NCI-H69 (cell line): ENCODE measurements around the gene P3H2.
A peak's percentile ranks its signal among the peaks of the same experiment; 100 is the strongest.
"Not testable (repeated sequence)": the region's sequence is repeated elsewhere in the genome, so short reads cannot be mapped to it uniquely, and the experiment has no call there.

Experiments
- DNase-seq: peaks from one replicate; lab custom pipeline; 2025; lab: John Stamatoyannopoulos, UW

P3H2 gene

GRCh38 chr3:190120269-190121060 lies at the start of gene P3H2:
Gene P3H2 (minus strand): TSS chr3:190120897. CDS start chr3:190120731, 166 bp downstream.
- peak; percentile 86 for DNase-seq

DNA sequence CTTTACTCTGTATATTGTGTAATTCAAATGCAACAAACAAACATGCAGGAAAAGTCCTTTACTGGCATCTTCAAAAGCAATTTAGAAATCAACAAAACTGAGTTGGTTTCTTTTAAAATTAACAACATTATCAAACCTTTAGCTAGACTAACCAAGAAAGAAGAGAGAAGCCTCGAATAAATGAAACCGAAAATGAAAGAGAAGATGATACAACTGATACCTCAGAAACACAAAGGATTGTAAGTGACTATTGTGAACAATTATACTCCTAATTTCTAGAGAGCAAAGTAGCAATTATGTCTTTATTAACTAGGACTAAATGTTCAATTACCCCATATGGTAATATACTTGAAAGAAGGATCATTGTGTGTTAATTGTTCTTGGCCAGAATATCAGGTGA lies 49.2 kb upstream of the P3H2 start:
- DNase-seq: no peak

DNA sequence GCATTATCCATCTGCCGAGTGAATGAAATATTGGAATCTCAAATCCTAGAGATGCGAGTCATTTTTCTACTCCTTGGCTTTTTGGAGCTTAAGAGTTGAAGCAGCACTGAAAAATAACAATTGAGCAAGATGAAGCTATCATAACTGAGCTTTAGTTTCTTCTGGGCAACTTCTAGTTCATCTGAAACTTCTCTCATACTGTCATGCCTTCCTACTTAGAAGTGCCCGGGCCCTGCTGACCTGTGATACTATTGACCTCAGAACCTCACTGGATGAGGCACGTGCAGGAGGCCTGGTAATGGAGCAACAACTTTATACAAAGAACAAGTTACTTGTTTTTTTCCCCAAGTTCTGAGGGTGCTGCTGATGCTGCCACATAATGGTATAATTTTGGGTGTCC lies 48.5 kb upstream of the P3H2 start:
- DNase-seq: no peak

- DNase-seq: no peak
These were observed 47.4 kb upstream of the P3H2 start for GRCh38 chr3:190167936-190168680.

DNA sequence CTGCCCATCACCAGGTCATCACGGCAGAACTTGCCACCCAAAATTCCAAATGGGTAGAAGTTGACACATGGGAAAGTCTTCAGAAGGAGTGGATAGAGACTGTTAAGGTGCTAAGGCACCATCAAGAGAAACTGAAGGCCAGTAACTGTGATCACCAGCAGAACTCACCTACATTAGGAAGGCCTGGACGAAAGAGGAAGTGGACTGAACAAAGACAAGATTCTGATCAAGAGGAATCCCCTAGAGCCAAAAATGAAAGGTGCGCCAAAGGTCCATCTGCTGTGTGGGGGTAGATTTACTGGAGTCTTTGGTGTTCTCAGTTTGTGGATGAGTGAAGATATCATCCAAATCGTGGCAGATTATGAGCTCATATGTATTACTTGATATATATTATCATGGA lies 46.3 kb upstream of the P3H2 start:
- no peak for DNase-seq

DNA sequence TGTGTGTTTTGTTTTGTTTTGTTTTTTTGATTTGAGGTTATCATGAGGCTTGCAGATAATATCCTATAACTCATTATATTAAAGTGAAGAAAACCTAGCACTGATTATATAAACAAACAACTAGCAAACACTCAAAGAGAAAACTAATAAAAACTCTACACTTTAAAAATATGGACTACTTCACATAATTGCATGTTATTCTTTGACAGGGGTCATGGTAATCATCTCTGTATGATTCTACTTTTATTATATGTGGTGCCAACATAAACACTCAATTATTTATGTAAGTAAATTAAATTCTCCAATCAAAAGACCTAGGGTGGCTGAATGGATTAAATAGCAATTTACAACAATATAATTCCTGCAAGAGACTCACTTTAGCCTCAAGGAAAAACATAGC lies 44.6 kb upstream of the P3H2 start:
- DNase-seq: peak; percentile 27

- DNase-seq: not testable (repeated sequence)
These were observed 41.3 kb upstream of the P3H2 start for GRCh38 chr3:190162013-190162412.

GRCh38 chr3:190159902-190160435 lies 39.3 kb upstream of the P3H2 start:
- DNase-seq: no peak

DNA sequence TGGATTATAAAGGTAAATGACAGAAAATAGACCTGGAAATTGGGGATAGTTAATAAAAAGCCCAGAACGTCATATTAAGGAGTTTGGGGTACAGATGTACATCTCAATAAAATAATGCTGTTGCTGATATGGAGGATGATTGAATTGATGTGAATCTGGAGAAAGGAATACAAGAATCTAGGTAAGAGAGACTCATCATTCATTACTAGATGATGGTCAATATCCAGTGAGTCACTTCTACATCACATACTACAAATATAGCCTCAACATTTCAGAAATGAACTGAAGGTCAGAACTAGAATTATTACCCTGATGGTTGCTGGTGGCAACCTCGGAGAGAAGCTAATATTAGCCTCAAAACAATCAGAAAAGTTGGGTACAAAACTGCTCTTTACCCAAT lies 37.6 kb upstream of the P3H2 start:
- DNase-seq: no peak

- DNase-seq: no peak
These were observed 35.1 kb upstream of the P3H2 start for GRCh38 chr3:190155752-190156151.

DNA sequence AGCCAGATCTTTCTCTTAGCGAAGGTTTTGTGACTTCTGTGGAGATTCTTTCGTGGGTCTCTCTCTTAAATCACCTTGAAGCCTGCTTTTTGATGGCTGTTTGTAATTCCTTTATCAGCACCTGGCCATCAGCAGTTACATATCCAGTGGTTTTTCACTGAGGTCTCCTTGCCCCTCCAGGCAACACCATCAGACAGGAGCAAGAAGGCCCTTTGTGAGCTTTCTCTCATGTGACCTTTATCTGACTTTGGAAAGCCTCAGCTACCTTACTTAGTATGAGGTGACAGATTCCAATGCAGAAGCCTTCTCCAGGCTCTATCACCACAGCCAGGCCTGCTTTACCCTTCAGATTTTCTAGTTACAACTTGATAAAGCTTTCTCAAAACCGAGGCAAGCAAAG lies 30.0 kb upstream of the P3H2 start:
- no peak for DNase-seq

- not testable (repeated sequence) for DNase-seq
These were observed 29.3 kb upstream of the P3H2 start for GRCh38 chr3:190149830-190150619.

DNA sequence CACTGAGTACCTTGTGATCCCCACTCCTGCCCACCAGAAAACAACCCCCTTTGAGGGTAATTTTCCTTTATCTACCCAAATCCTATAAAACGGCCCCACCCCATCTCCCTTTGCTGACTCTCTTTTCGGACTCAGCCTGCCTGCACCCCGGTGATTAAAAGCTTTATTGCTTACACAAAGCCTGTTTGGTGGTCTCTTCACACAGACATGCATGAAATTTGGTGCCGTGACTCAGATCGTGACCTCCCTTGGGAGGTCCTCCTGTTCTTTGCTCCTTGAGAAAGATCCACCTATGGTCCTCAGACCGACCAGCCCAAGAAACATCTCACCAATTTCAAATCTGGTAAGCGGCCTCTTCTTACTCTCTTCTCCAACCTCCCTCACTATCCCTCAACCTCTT lies 24.1 kb upstream of the P3H2 start:
- DNase-seq: not testable (repeated sequence)

DNA sequence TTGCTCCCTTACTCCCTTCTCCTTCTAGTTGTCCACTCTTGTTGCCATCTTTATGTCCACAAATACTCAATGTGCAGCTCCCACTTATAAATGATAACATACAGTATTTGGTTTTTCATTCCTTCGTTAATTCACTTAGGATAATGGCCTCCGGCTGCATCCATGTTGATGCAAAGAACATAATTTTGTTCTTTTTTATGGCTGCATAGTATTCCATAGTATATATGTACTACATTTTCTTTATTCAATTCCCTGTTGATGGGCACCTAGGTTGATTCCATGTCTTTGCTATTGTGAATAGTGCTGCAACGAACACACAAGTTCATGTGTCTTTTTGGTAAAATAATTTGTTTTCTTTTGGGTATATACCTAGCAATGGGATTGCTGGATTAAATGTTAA lies 21.3 kb upstream of the P3H2 start:
- DNase-seq: no peak

DNA sequence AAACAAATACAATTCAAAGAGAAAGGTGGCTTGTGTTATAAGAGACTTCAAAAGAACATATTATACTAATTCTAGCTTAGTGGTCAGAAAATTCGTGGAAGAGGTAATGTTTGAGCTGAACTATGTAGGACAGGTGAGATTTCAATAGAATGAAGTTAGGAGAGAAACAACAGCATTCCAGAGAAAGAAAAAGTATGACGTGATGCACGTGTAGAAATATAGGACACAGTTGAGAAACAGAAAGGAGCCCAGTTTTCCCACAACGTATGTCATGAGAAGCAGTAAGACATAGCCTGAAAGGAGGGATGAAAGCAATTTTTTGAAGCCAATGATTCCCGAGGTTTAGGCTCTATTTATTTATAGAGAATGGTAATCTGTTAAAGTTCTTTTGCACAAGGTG lies 18.7 kb upstream of the P3H2 start:
- DNase-seq: no peak

- DNase-seq: no peak
These were observed 11.7 kb upstream of the P3H2 start for GRCh38 chr3:190132371-190132770.

DNA sequence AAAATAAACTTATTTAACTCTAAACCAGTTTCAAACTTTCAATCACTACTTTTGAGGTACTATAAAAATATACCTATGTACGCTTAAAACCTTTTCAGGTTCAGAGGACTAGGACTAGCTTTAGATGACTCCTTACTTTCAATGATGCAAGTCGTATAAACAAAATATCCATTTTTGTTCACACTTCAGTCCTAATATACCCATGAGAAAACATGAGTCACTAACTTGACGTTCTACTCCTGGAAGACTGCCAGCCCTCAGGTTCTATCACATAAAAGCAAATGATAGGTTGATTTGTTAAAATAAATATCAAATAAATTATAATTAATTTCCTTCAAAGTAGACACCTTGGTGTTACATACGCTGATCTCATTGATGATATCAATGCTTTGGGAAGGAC lies 10.6 kb upstream of the P3H2 start:
- peak; percentile 43 for DNase-seq

DNA sequence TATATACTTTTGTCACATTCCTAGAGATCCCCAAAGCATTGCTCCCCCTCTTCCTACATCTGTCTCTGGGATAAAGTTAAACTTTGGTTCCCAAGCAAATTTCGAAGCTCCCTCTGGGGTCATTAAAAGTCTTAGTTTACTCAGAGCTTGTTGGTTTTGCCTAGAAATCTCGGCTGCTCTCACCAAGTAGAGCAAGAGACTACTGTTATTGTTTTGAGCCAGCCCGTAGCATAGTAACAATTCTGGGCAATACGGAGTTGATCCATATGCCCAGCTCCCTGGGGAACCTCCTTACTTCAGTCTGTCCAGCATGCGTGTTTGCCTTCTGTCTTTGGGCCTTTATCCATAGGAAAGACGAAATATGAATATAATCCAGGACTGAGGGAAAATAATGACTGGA lies 10.0 kb upstream of the P3H2 start:
- DNase-seq: no peak

DNA sequence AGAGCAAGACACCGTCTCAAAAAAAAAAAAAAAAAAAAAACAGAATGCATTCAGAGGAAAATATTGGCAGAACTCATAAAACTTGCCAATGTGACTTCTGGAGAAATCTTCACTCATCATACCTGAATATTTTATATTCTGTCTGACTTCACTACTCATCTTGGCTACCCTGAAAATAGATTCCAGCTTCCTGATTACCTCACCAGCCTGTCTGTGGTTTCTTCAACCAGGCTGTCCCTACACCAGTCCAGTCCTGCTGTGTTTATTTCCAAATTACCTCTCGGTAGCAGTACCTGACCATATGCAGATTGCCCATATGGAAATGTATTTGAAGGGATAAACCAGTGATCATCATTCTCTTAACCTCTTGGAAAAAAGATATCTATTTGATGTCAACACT lies 9.3 kb upstream of the P3H2 start:
- no peak for DNase-seq

DNA sequence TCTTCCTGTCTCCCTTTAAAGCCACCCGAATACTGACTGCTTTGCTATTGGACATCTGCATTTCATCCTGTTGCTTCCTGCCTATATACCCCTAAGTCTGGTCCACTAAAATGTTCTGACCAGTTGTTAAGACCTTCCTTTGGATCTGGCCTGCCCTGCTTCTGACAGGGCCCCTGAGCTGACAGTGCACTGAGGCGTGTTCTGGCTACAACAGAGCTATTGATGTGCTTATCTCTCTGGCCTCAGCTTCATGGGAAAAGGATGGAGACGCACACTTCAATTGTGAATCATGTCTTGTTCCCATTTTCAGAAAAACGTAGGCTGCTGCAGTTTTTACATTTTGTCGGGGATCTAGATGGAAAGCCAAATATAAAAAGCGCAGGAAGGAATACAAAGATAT lies 7.1 kb upstream of the P3H2 start:
- no peak for DNase-seq

DNA sequence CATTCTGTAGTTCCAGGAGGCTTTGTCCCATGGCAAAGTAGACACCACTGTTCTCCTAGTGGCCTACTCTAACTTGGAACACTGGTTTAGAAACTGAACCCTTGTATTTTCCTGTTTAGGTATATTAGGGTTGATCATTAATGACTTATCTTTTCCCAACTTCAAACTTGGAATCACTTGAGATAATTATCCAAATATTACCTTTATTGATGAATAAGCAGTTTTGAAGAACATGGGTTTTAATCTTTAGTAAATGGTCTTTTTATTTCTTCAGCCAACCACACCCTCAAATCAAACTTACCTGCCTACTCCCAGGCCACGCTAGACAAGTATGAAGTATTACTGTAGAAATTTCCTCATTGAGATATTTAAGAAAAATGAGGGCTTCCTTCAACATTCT lies 6.5 kb upstream of the P3H2 start:
- DNase-seq: no peak

DNA sequence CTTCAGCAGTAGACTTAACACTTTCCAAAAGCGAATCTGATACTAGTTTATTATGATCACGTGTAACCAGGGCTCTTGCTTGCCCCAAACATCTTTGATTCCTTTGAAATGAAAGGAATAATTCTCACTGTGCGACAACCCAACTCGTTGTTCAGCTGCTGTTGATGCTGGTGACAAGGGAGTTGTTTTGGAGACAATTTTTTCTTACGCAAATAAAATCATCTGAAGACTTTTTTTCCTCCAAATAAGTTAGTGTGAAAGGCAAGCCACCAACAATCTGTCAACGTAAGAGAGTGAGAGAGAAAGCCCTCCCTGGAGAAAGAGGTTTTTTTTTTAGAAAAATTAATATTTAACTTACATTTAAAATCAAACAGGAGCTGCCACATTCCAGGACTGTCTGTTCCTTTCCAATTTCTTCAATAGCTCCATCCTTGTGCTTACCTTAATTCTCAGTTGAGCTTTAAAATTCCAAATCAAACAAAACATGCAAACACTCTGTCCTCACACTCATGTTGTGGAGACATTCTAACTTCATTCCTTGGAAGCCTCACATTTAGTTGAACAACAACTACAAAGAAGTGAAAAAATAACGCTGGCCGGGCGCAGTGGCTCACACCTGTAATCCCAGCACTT lies 4.9 kb upstream of the P3H2 start:
- no peak for DNase-seq
